B cell (primary cell): ENCODE data around the gene TTLL5.

Source experiments
- EZH2 ChIP-seq: IDR thresholded peaks from 2 replicates; pipeline ENCODE4 v1.6.1; 2012; ENCODE audit warnings: borderline replicate concordance, low read depth, mild to moderate bottlenecking, moderate library complexity, low read length; ENCODE audit not compliant: insufficient read depth, poor library complexity, severe bottlenecking
- TF ChIP-seq, protein P1 (sequence below): fragments of 200-600 bp; IDR thresholded peaks from one replicate; pipeline ENCODE4 v1.8.0; 2022; ENCODE audit warnings: antibody characterized with exemption, mild to moderate bottlenecking

DNA sequence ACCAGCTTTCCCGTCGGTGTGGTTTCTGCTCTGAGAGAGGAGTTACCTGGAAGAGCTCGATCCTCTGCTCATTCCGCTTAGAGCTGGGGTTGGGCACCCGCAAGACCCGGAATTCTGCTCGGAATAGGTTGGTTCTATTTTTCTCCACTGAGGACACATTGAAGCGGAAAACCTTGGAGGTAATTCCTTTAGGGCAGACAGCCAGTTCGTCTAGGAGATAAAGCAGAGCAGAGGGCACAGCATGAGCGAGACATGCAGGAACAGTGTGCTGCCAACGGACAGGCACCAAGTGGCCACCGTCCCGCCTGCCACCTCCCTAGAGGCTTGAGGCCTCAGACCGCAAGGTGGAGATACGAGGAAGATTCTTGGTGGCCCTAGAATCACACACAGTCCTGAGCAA is 310.5 kb downstream of the TTLL5 start:
- TF ChIP-seq, protein P1, sequence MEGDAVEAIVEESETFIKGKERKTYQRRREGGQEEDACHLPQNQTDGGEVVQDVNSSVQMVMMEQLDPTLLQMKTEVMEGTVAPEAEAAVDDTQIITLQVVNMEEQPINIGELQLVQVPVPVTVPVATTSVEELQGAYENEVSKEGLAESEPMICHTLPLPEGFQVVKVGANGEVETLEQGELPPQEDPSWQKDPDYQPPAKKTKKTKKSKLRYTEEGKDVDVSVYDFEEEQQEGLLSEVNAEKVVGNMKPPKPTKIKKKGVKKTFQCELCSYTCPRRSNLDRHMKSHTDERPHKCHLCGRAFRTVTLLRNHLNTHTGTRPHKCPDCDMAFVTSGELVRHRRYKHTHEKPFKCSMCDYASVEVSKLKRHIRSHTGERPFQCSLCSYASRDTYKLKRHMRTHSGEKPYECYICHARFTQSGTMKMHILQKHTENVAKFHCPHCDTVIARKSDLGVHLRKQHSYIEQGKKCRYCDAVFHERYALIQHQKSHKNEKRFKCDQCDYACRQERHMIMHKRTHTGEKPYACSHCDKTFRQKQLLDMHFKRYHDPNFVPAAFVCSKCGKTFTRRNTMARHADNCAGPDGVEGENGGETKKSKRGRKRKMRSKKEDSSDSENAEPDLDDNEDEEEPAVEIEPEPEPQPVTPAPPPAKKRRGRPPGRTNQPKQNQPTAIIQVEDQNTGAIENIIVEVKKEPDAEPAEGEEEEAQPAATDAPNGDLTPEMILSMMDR, result no peak
- TF ChIP-seq EZH2, result no peak
